MCF 10A (cell line): ENCODE measurements around the gene TUBAL3. TPM values are rescaled to one million over a fixed set of nuclear protein-coding genes. Genes with fewer than 3 reads are reported as not detected.

Experiments
- BruUV-seq: library from RNA; stranded (reverse); fragments of 400-500 nt; replicated peaks from 2 replicates; lab custom pipeline; 2021; lab: Mats Ljungman, UMichigan
- CTCF ChIA-PET: fragments of 300-600 bp; sonication (Branson Sonifier 250); formaldehyde crosslinking; extraction: SDS; loops from one replicate; lab custom pipeline; 2021; ENCODE audit warnings: antibody characterized with exemption, inconsistent platforms; lab: Yijun Ruan, JAX
- POLR2A ChIA-PET: fragments of 300-600, 350-650 bp; sonication (Branson Sonifier 250); formaldehyde crosslinking; extraction: SDS; loops from one replicate; lab custom pipeline; 2020; ENCODE audit warnings: antibody characterized with exemption, inconsistent platforms; lab: Yijun Ruan, JAX
- DNase-seq: peaks from one replicate; pipeline ENCODE4 v3.0.0-alpha.2; 2018; ENCODE audit not compliant: unreplicated experiment
- H3K27ac Mint-ChIP-seq: one replicate; pipeline ENCODE4 v1.8.0; 2022; ENCODE audit warnings: mild to moderate bottlenecking, low read depth, mixed read lengths; ENCODE audit not compliant: unreplicated experiment
- H3K27me3 Mint-ChIP-seq: one replicate; pipeline ENCODE4 v1.8.0; 2022; ENCODE audit warnings: mixed read lengths; ENCODE audit not compliant: insufficient read depth, unreplicated experiment
- H3K36me3 Mint-ChIP-seq: one replicate; pipeline ENCODE4 v1.8.0; 2022; ENCODE audit warnings: mild to moderate bottlenecking, moderate library complexity, mixed read lengths; ENCODE audit not compliant: insufficient read depth, unreplicated experiment
- H3K4me1 Mint-ChIP-seq: one replicate; pipeline ENCODE4 v1.8.0; 2022; ENCODE audit warnings: mixed read lengths; ENCODE audit not compliant: insufficient read depth, unreplicated experiment
- H3K4me3 Mint-ChIP-seq: one replicate; pipeline ENCODE4 v1.8.0; 2022; ENCODE audit warnings: mild to moderate bottlenecking, moderate library complexity, mixed read lengths; ENCODE audit not compliant: unreplicated experiment
- H3K9me3 Mint-ChIP-seq: one replicate; pipeline ENCODE4 v1.8.0; 2022; ENCODE audit warnings: mixed read lengths; ENCODE audit not compliant: unreplicated experiment
- intact Hi-C: fragments of 100-400 bp; cut with micrococcal nuclease; formaldehyde crosslinking; loops from 2 replicates; pipeline ENCODE4 v1.14.1; 2022
- total RNA-seq: library from RNA; stranded (reverse); gene quantifications from 2 replicates; pipeline ENCODE4 v1.2.3, GENCODE V29; 2022
- TF ChIP-seq, protein P1 (sequence below): fragments of 200-600 bp; IDR thresholded peaks from one replicate; pipeline ENCODE4 v1.8.0; 2022; ENCODE audit warnings: antibody characterized with exemption, mild to moderate bottlenecking; ENCODE audit not compliant: unreplicated experiment

TUBAL3 gene
- total RNA-seq, 1 experiment from 2014 or later = 0.44 TPM

DNA sequence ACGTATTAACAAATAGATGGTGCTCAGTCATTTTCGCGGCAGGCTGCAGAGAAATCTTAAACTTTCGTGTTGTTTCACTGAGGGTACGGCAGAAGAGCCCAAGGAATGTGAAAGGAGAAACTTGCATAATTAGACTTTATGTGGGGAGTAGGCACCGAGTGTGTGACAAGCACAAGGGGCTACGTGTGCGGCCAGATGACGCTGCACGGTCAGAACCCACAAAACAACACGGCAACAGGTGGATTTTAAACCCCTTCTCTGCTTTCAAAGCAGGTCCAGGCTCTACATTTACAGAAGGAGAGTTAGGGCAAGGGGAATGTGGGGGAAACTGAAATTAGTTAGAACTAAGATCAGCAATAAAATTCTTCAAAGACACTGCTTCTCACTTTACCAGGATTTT lies 40.3 kb downstream of the TUBAL3 start:
- Mint-ChIP-seq H3K27me3 (peaks cover 45% of the 10 kb centered on the region), H3K4me1 (no peaks in the 10 kb centered on the region), H3K27ac (no peak overlapping the region), H3K4me3 (no peak overlapping the region), H3K9me3 (no peaks in the 10 kb centered on the region), H3K36me3 (no peaks in the 10 kb centered on the region)
- TF ChIP-seq, protein P1, sequence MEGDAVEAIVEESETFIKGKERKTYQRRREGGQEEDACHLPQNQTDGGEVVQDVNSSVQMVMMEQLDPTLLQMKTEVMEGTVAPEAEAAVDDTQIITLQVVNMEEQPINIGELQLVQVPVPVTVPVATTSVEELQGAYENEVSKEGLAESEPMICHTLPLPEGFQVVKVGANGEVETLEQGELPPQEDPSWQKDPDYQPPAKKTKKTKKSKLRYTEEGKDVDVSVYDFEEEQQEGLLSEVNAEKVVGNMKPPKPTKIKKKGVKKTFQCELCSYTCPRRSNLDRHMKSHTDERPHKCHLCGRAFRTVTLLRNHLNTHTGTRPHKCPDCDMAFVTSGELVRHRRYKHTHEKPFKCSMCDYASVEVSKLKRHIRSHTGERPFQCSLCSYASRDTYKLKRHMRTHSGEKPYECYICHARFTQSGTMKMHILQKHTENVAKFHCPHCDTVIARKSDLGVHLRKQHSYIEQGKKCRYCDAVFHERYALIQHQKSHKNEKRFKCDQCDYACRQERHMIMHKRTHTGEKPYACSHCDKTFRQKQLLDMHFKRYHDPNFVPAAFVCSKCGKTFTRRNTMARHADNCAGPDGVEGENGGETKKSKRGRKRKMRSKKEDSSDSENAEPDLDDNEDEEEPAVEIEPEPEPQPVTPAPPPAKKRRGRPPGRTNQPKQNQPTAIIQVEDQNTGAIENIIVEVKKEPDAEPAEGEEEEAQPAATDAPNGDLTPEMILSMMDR = no peak
- CTCF ChIA-PET = interaction anchor here (0.6 kb wide), 1 partner anchor 57 kb away, joined by 3 read pairs; no protein-coding TSS in a partner anchor
- intact Hi-C loops = no loop called here
- DNase-seq = no peak
- POLR2A ChIA-PET = no interaction called here
- no TSS peak for BruUV-seq

- POLR2A ChIA-PET = interaction anchor here (0.5 kb wide), 1 partner anchor 67 kb away, joined by 3 read pairs; no protein-coding TSS in a partner anchor
- no peak for DNase-seq
- BruUV-seq = no TSS peak
- no peak overlapping the region for H3K27ac Mint-ChIP-seq
- H3K36me3 Mint-ChIP-seq = no peaks in the 10 kb centered on the region
- TF ChIP-seq, protein P1 = no peak
- intact Hi-C loops = no loop called here
- no peaks in the 10 kb centered on the region for H3K4me1 Mint-ChIP-seq
- no peak overlapping the region for H3K4me3 Mint-ChIP-seq
- peaks cover 44% of the 10 kb centered on the region for H3K27me3 Mint-ChIP-seq
- CTCF ChIA-PET = no interaction called here
- no peaks in the 10 kb centered on the region for H3K9me3 Mint-ChIP-seq
Measured at GRCh38 chr10:5362873-5363272, 41.8 kb downstream of the TUBAL3 start.

GRCh38 chr10:5361966-5362365 lies 42.7 kb downstream of the TUBAL3 start:
- no peaks in the 10 kb centered on the region for H3K36me3 Mint-ChIP-seq
- H3K9me3 Mint-ChIP-seq = no peaks in the 10 kb centered on the region
- H3K4me1 Mint-ChIP-seq = no peaks in the 10 kb centered on the region
- CTCF ChIA-PET = no interaction called here
- BruUV-seq = no TSS peak
- no peak overlapping the region for H3K4me3 Mint-ChIP-seq
- DNase-seq = no peak
- POLR2A ChIA-PET = interaction anchor here (0.7 kb wide), 1 partner anchor 43 kb away, joined by 3 read pairs; the partner anchor contains the start of gene TUBAL3
- TF ChIP-seq, protein P1 = no peak
- intact Hi-C loops = no loop called here
- H3K27ac Mint-ChIP-seq = no peak overlapping the region
- peaks cover 35% of the 10 kb centered on the region for H3K27me3 Mint-ChIP-seq

DNA sequence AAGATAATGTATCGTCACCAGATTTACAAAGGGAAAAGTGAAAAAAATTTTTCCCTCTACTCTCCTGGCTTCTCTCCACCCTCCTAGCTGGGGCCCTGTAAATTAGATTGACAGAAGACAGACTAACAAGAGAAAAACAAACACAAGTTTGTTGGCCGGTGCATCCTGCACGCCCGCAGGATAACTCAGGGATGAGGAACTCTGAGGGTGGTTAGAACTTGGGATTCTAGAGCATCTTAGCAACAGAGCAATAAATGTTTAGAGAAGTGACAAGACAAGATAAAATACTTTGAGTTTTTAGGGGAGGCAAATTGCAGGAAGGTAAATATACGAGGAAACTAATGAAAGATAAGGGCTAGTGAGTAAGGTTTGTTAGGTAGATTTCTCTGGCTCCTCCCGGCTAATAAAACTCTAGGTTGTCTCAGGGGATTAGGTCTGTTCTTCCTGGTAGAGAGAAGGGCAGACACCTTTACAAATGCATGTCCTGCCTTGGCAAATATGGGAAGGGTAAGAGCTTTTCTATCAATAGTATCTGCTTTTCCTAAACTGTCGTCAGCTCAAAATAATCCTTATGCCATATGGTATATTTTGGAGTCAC lies 44.2 kb downstream of the TUBAL3 start:
- Mint-ChIP-seq H3K4me1 (no peaks in the 10 kb centered on the region), H3K4me3 (no peak overlapping the region), H3K27me3 (peaks cover 19% of the 10 kb centered on the region), H3K9me3 (no peaks in the 10 kb centered on the region), H3K27ac (no peak overlapping the region), H3K36me3 (no peaks in the 10 kb centered on the region)
- DNase-seq = no peak
- TF ChIP-seq, protein P1 = no peak
- intact Hi-C loops = no loop called here
- ChIA-PET CTCF (interaction anchor here (0.7 kb wide), 2 partner anchors 17 to 75 kb away, joined by 3 read pairs; no protein-coding TSS in a partner anchor), POLR2A (interaction anchor here (0.5 kb wide), 1 partner anchor 17 kb away, joined by 3 read pairs; no protein-coding TSS in a partner anchor)
- BruUV-seq = no TSS peak
